Mesendoderm (in vitro differentiated cells): ENCODE measurements around the gene JAG2.

Experiments
- DNase-seq: peaks from one replicate; pipeline ENCODE4 v3.0.0; 2013
- H2AK5ac ChIP-seq: 2 replicates; pipeline ENCODE4 v1.6.1; 2013; ENCODE audit warnings: low read length, inconsistent platforms
- H2BK120ac ChIP-seq: 2 replicates; pipeline ENCODE4 v1.6.1; 2013; ENCODE audit warnings: low read depth, mild to moderate bottlenecking, low read length, moderate library complexity, mixed read lengths
- H2BK15ac ChIP-seq: replicated peaks from 2 replicates; pipeline ENCODE4 v1.6.1; 2013; ENCODE audit warnings: low read depth, mild to moderate bottlenecking, moderate library complexity
- H2BK5ac ChIP-seq: 2 replicates; pipeline ENCODE4 v1.6.1; 2013; ENCODE audit warnings: low read length, inconsistent platforms
- H3K18ac ChIP-seq: 2 replicates; pipeline ENCODE4 v1.6.1; 2013; ENCODE audit warnings: mild to moderate bottlenecking, low read length, mixed read lengths
- H3K23ac ChIP-seq: one replicate; pipeline ENCODE4 v1.6.1; 2013; ENCODE audit warnings: low read length
- H3K27ac ChIP-seq: 2 replicates; pipeline ENCODE4 v1.5.1; 2013; ENCODE audit warnings: low read depth, mild to moderate bottlenecking, inconsistent platforms, low read length, moderate library complexity
- H3K27me3 ChIP-seq: 2 replicates; pipeline ENCODE4 v1.6.1; 2013; ENCODE audit warnings: low read length, control low read depth, mild to moderate bottlenecking, inconsistent platforms; ENCODE audit not compliant: insufficient read depth, poor library complexity
- H3K36me3 ChIP-seq: 2 replicates; pipeline ENCODE4 v1.6.1; 2013; ENCODE audit warnings: low read length, inconsistent platforms; ENCODE audit not compliant: control insufficient read depth, insufficient read depth
- H3K4ac ChIP-seq: one replicate; pipeline ENCODE4 v1.6.1; 2013; ENCODE audit warnings: low read depth, mild to moderate bottlenecking, low read length, moderate library complexity
- H3K4me1 ChIP-seq: 2 replicates; pipeline ENCODE4 v1.6.1; 2013; ENCODE audit warnings: low read depth, low read length, inconsistent platforms; ENCODE audit not compliant: control insufficient read depth
- H3K4me2 ChIP-seq: 2 replicates; pipeline ENCODE4 v1.6.1; 2013; ENCODE audit warnings: low read length
- H3K4me3 ChIP-seq: 2 replicates; pipeline ENCODE4 v1.5.1; 2013; ENCODE audit warnings: mild to moderate bottlenecking, low read length
- H3K56ac ChIP-seq: one replicate; pipeline ENCODE4 v1.6.1; 2013; ENCODE audit warnings: low read length
- H3K79me1 ChIP-seq: 2 replicates; pipeline ENCODE4 v1.6.1; 2013; ENCODE audit warnings: low read length, inconsistent platforms
- H3K79me2 ChIP-seq: 2 replicates; pipeline ENCODE4 v1.6.1; 2013; ENCODE audit warnings: mild to moderate bottlenecking, low read length; ENCODE audit not compliant: control insufficient read depth, insufficient read depth
- H3K9ac ChIP-seq: 2 replicates; pipeline ENCODE4 v1.6.1; 2013; ENCODE audit warnings: low read length, inconsistent platforms
- H4K5ac ChIP-seq: one replicate; pipeline ENCODE4 v1.6.1; 2013; ENCODE audit warnings: low read length
- H4K8ac ChIP-seq: one replicate; pipeline ENCODE4 v1.6.1; 2013; ENCODE audit warnings: low read depth, mild to moderate bottlenecking, control low read depth, low read length, moderate library complexity
- WGBS: extraction: QIAGEN DNeasy Blood & Tissue Kit; methylation state at CpG from one replicate; pipeline ENCODE4 v1.1.7; 2013; ENCODE audit warnings: low lambda C conversion rate, missing lambda C conversion rate; ENCODE audit not compliant: insufficient coverage; ENCODE audit errors: extremely low coverage; 5-methylcytosine and 5-hydroxymethylcytosine counted together

JAG2 gene

DNA sequence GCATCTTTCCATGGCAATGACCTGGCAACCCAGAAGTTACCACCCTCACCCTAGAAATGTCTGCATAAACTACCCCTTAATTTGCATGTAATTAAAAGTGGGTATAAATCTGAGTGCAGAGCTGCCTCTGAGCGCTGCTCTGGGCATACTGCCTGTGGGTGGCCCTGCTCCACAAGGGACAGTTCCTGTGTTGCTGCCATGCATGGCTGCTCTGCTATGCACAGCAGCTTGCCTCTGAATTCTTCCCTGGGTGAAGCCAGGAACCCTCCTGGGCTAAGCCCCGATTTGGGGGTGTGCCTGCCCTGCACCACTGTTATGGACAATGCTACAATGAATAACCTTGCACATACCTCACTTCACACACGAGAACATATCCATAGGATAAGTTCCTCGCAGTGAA lies 67.7 kb downstream of the JAG2 start:
- Histone ChIP-seq H3K4me3 (no peak overlapping the region), H3K79me2 (no peaks in the 10 kb centered on the region), H4K8ac (no peak overlapping the region), H3K4me1 (no peaks in the 10 kb centered on the region), H3K27me3 (no peaks in the 10 kb centered on the region), H3K27ac (no peak overlapping the region), H2BK15ac (no peak overlapping the region), H3K4ac (no peak overlapping the region), H3K9ac (no peak overlapping the region), H3K4me2 (no peak overlapping the region), H3K23ac (no peak overlapping the region), H2BK120ac (no peak overlapping the region), H2AK5ac (no peak overlapping the region), H3K36me3 (no peaks in the 10 kb centered on the region), H4K5ac (no peak overlapping the region), H2BK5ac (no peak overlapping the region), H3K79me1 (no peaks in the 10 kb centered on the region), H3K56ac (no peak overlapping the region), H3K18ac (no peak overlapping the region)
- WGBS: no CpG with 5 or more reads among the region's 4 CpGs
- DNase-seq: no peak

DNA sequence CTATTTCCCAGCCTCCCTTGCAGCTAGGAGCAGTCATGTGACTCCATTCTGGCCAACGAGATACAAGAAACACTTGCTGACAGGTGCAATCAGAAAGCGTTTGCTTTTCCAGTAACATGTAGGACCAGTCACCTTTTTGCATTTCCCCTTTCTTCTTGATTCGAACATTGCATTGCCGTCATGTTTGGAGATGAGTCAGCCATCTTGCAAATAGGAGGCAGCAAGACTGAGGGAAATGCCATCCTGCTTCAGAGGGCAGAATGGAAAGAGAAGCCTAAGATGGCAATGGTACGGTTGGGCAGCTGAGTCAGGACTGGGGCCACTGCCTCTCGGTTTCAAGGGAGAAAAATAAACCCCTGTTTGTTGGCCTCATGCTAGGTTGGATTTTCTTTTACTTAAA lies 68.8 kb downstream of the JAG2 start:
- Histone ChIP-seq H2AK5ac (no peak overlapping the region), H3K79me1 (no peaks in the 10 kb centered on the region), H3K4ac (no peak overlapping the region), H3K4me3 (no peak overlapping the region), H3K27ac (no peak overlapping the region), H2BK120ac (no peak overlapping the region), H2BK15ac (no peak overlapping the region), H4K5ac (no peak overlapping the region), H3K4me1 (no peaks in the 10 kb centered on the region), H4K8ac (no peak overlapping the region), H3K79me2 (no peaks in the 10 kb centered on the region), H3K27me3 (no peaks in the 10 kb centered on the region), H2BK5ac (no peak overlapping the region), H3K36me3 (no peaks in the 10 kb centered on the region), H3K4me2 (no peak overlapping the region), H3K23ac (no peak overlapping the region), H3K56ac (no peak overlapping the region), H3K18ac (no peak overlapping the region), H3K9ac (no peak overlapping the region)
- DNase-seq: no peak
- WGBS: no CpG with 5 or more reads among the region's 6 CpGs

DNA sequence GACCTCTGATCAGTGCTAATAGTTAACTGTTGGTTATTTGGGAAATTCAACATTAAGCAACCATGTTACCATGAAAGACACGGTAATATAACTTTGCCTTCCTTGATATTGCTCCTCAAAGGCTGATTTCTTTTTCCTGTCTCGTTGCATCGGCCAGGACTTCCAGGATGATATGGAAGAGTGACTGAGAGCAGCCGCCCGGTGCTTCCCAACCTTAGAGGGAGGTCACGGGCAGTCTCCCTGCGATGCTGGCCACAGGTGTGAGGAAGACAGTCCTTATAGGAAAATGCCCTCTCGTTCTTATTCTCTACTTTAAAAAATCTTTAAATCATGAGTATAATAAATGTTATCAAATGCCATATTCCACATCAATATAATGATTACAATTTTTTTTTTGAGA lies 70.3 kb downstream of the JAG2 start:
- H2BK5ac ChIP-seq: no peak overlapping the region
- H3K4ac ChIP-seq: no peak overlapping the region

DNA sequence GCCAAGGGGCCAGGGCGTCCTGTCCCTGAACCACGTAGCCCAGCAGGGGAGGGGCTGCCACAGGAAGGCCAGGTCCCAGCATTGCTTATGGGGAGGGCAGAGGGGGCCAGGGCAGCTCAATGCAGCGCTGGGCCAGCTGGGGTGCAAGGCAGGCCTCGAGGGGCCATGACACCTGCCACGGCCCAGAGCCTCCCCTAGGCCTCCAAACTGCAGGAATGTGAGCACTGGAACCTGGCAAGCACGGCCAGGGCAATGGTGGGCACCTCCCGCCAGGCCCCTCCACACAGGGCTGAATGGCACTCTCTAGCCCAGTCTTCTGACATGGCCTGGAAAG lies 70.8 kb downstream of the JAG2 start:
- Histone ChIP-seq H4K8ac (no peak overlapping the region), H2BK5ac (no peak overlapping the region), H3K23ac (no peak overlapping the region), H3K56ac (no peak overlapping the region), H2BK15ac (no peak overlapping the region), H4K5ac (no peak overlapping the region), H3K4me2 (no peak overlapping the region), H3K36me3 (no peaks in the 10 kb centered on the region), H2AK5ac (no peak overlapping the region), H3K79me2 (no peaks in the 10 kb centered on the region), H3K4me1 (peaks cover 3% of the 10 kb centered on the region), H2BK120ac (no peak overlapping the region), H3K9ac (no peak overlapping the region), H3K4me3 (no peak overlapping the region), H3K79me1 (no peaks in the 10 kb centered on the region), H3K18ac (no peak overlapping the region), H3K4ac (no peak overlapping the region), H3K27me3 (no peaks in the 10 kb centered on the region), H3K27ac (no peak overlapping the region)
- WGBS: no CpG with 5 or more reads among the region's 7 CpGs
- no peak for DNase-seq

More for the DNA sequence above, 70.3 kb downstream of the JAG2 start:
- H2BK15ac ChIP-seq: no peak overlapping the region
- no peak overlapping the region for H3K23ac ChIP-seq
- H3K56ac ChIP-seq: no peak overlapping the region
- H3K27ac ChIP-seq: no peak overlapping the region
- H3K4me3 ChIP-seq: no peak overlapping the region
- no peaks in the 10 kb centered on the region for H3K79me1 ChIP-seq
- no peak overlapping the region for H3K9ac ChIP-seq
- H2BK120ac ChIP-seq: no peak overlapping the region
- peaks cover 3% of the 10 kb centered on the region for H3K4me1 ChIP-seq
- no peak overlapping the region for H4K5ac ChIP-seq
- H3K36me3 ChIP-seq: no peaks in the 10 kb centered on the region
- H4K8ac ChIP-seq: no peak overlapping the region
- no CpG with 5 or more reads among the region's 8 CpGs for WGBS
- no peak overlapping the region for H3K18ac ChIP-seq
- H3K4me2 ChIP-seq: no peak overlapping the region
- H3K27me3 ChIP-seq: no peaks in the 10 kb centered on the region
- no peak overlapping the region for H2AK5ac ChIP-seq
- H3K79me2 ChIP-seq: no peaks in the 10 kb centered on the region
- no peak for DNase-seq

DNA sequence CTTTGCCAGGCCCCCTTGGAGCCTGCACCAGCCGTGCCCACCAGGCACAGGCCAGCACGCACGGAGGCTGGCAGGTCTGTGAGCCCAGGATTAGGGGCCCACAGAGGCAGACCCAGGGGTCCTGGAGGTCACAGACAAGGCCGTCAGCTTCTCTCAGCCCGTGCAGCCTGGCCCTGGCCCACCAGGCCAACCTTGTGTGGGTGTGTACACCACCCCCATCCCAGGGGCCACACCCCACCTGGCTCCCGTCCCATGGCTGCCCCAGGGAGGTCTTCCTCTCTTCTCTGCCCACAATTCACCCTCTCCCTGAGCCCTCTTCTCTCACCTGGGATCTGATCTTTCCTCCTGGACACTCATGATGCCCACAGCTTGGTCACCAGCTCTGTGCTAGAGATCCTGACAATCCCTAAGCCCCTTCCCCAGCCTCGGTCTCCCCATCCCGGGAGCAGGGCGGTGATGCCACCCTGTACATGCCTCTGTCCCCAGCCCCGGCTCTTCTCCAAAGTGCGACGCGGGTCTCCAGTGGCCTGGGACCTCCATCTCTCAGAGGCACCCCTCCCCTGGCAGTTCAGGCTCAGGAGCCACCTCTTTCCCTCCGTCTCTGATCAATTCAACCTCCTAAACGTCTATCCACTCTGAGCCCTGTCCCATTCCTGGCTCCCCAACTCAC lies 72.2 kb downstream of the JAG2 start:
- no peak overlapping the region for H3K18ac ChIP-seq
- no peak overlapping the region for H3K4me2 ChIP-seq
- H2AK5ac ChIP-seq: no peak overlapping the region
- H3K4ac ChIP-seq: no peak overlapping the region
- no peaks in the 10 kb centered on the region for H3K79me1 ChIP-seq
- H3K27ac ChIP-seq: no peak overlapping the region
- no peaks in the 10 kb centered on the region for H3K79me2 ChIP-seq
- no CpG with 5 or more reads among the region's 15 CpGs for WGBS
- H2BK5ac ChIP-seq: no peak overlapping the region
- no peak overlapping the region for H2BK15ac ChIP-seq
- H4K8ac ChIP-seq: no peak overlapping the region
- H3K27me3 ChIP-seq: no peaks in the 10 kb centered on the region
- no peak overlapping the region for H3K4me3 ChIP-seq
- no peak for DNase-seq
- H3K4me1 ChIP-seq: peaks cover 3% of the 10 kb centered on the region
- H3K36me3 ChIP-seq: no peaks in the 10 kb centered on the region
- H2BK120ac ChIP-seq: no peak overlapping the region
- H3K23ac ChIP-seq: no peak overlapping the region
- no peak overlapping the region for H3K9ac ChIP-seq
- H4K5ac ChIP-seq: no peak overlapping the region
- no peak overlapping the region for H3K56ac ChIP-seq

DNA sequence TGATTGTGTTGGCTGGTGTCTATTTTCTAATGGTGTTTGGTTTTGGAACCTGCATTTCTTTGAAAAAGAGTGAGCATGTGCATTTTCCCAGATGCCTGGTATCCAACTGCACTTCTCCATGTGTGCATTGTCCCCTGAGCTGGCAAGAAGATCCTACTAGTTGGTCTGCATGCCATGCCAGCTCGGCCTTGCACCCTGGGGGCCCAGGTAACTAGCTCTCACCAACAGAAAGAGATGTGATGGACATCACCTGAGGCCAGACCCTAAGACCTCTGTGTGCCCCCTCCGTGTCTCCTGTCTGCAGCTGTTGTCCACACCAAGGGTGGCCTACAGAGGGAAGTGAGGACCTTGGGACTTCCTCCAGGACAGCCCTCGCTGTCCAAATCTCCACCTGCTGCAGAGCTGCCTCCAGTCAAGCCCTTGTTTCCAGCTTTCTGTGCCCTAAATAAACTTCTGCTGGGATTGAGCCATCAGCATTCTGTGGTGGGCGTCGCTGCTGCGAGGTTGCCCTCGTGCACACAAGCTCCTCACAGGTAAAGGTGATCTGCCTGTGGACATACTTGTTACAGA lies 73.3 kb downstream of the JAG2 start:
- Histone ChIP-seq H4K5ac (no peak overlapping the region), H3K79me2 (no peaks in the 10 kb centered on the region), H3K4me3 (no peak overlapping the region)

More for the DNA sequence above, 73.3 kb downstream of the JAG2 start:
- Histone ChIP-seq H2BK15ac (no peak overlapping the region), H3K27me3 (no peaks in the 10 kb centered on the region), H3K4me1 (peaks cover 3% of the 10 kb centered on the region), H3K18ac (no peak overlapping the region), H3K36me3 (no peaks in the 10 kb centered on the region), H3K27ac (no peak overlapping the region), H2BK5ac (no peak overlapping the region), H3K4me2 (no peak overlapping the region), H3K79me1 (no peaks in the 10 kb centered on the region), H3K23ac (no peak overlapping the region), H2AK5ac (no peak overlapping the region), H4K8ac (no peak overlapping the region), H3K4ac (no peak overlapping the region), H3K56ac (no peak overlapping the region), H3K9ac (no peak overlapping the region), H2BK120ac (no peak overlapping the region)
- no CpG with 5 or more reads among the region's 7 CpGs for WGBS
- DNase-seq: no peak
